Measurements from ENCODE around the gene NBL1.

The NBL1 gene

GRCh38 chr1:19678931-19679453, 34.9 kb downstream of the NBL1 start (continued):
- no peak for TF ChIP-seq ZNF777 (tag by site-specific recombination; IDR thresholded peaks at IDR 0.05; ENCODE audit: borderline replicate concordance)
- TF ChIP-seq GLI4 (tag by site-specific recombination; IDR thresholded peaks at IDR 0.05): no peak
- TF ChIP-seq ZNF610 (tag by site-specific recombination; IDR thresholded peaks at IDR 0.05; ENCODE audit: borderline replicate concordance): no peak
- no peak for TF ChIP-seq OSR2 (tag by site-specific recombination; IDR thresholded peaks at IDR 0.05)
- no peak for TF ChIP-seq KLF16 (tag by site-specific recombination; IDR thresholded peaks at IDR 0.05)
- no peak for TF ChIP-seq ZNF416 (tag by site-specific recombination; IDR thresholded peaks at IDR 0.05)
- no peak for TF ChIP-seq WT1 (tag by site-specific recombination; IDR thresholded peaks at IDR 0.05)
- no peak for TF ChIP-seq SCRT1 (tag by site-specific recombination; IDR thresholded peaks at IDR 0.05; ENCODE audit: borderline replicate concordance)
- TF ChIP-seq SCRT2 (tag by site-specific recombination; IDR thresholded peaks at IDR 0.05): no peak
- no peak for TF ChIP-seq ZNF747 (tag by site-specific recombination; IDR thresholded peaks at IDR 0.05)

- no peaks in the 10 kb centered on the region for H3K36me3 ChIP-seq (ENCODE audit: control insufficient read depth in 2 of 2, insufficient read depth in 1 of 2, low read length in 2 of 2)
- CTCF ChIA-PET: interaction anchor here (2.7 kb wide), 1 partner anchor 18 kb away, joined by 14 read pairs; no protein-coding TSS in a partner anchor
- TF ChIP-seq GFI1B (tag by site-specific recombination; IDR thresholded peaks at IDR 0.05) (no peak), ZBTB20 (tag by site-specific recombination; IDR thresholded peaks at IDR 0.05) (no peak), ZNF19 (tag by site-specific recombination; IDR thresholded peaks at IDR 0.05; ENCODE audit: low read depth) (no peak), ZNF624 (tag by site-specific recombination; IDR thresholded peaks at IDR 0.05) (no peak), ZBTB8A (tag by site-specific recombination; IDR thresholded peaks at IDR 0.05) (no peak), ZNF518A (tag by site-specific recombination; conservative IDR thresholded peaks at IDR 0.05; ENCODE audit: low read depth) (no peak), ZFP3 (tag by site-specific recombination; IDR thresholded peaks at IDR 0.05; ENCODE audit: low read depth) (no peak), ZNF501 (tag by site-specific recombination; IDR thresholded peaks at IDR 0.05) (no peak), ZNF561 (tag by site-specific recombination; IDR thresholded peaks at IDR 0.05; ENCODE audit: borderline replicate concordance) (no peak), CTCF (tag by site-specific recombination; IDR thresholded peaks at IDR 0.05) (no peak)
- no peak overlapping the region for H3K4me3 ChIP-seq (ENCODE audit: low read depth, low read length)
- no peak overlapping the region for H3K27ac ChIP-seq (ENCODE audit: extremely low read depth, low read depth, low read length)
- H3K4me1 ChIP-seq (ENCODE audit: control insufficient read depth, insufficient read depth, low read length): no peaks in the 10 kb centered on the region
- H3K9me3 ChIP-seq (ENCODE audit: control insufficient read depth, insufficient read depth, low read depth, low read length): no peaks in the 10 kb centered on the region
- POLR2A ChIA-PET: no interaction called here
Measured at GRCh38 chr1:19679691-19680090, 35.6 kb downstream of the NBL1 start.

Measured in HEK293 (cell line).